UCSD-AML1 (cell line): ENCODE measurements around the gene ZNF821.
"Not testable (repeated sequence)": the region's sequence is repeated elsewhere in the genome, so short reads cannot be mapped to it uniquely, and the experiment has no call there.

Experiments used
- DNase-seq: peaks from one replicate; lab custom pipeline; 2025; ENCODE audit not compliant: unreplicated experiment; lab: John Stamatoyannopoulos, UW

Gene ZNF821

GRCh38 chr16:71883849-71884638 is at the start of gene ZNF821:
Gene ZNF821 (minus strand): TSS chr16:71884182. CDS start chr16:71879946, 4,236 bp downstream.
- DNase-seq = peak; percentile 86

GRCh38 chr16:71933017-71933416 is 49.0 kb upstream of the ZNF821 start:
- DNase-seq = no peak

GRCh38 chr16:71931599-71931998 is 47.6 kb upstream of the ZNF821 start:
- no peak for DNase-seq

- no peak for DNase-seq
These were observed 47.0 kb upstream of the ZNF821 start for GRCh38 chr16:71931001-71931400.

- DNase-seq = no peak
These were observed 46.1 kb upstream of the ZNF821 start for GRCh38 chr16:71930013-71930563.

GRCh38 chr16:71929048-71929447 is 45.1 kb upstream of the ZNF821 start:
- DNase-seq = no peak

- no peak for DNase-seq
These were observed 43.8 kb upstream of the ZNF821 start for GRCh38 chr16:71927787-71928186.

- DNase-seq = no peak
These were observed 43.4 kb upstream of the ZNF821 start for GRCh38 chr16:71927383-71927782.

- DNase-seq = no peak
These were observed 40.7 kb upstream of the ZNF821 start for GRCh38 chr16:71924710-71925109.

- no peak for DNase-seq
These were observed 40.1 kb upstream of the ZNF821 start for GRCh38 chr16:71923941-71924690.

GRCh38 chr16:71920658-71921057 is 36.7 kb upstream of the ZNF821 start:
- DNase-seq = no peak

GRCh38 chr16:71919035-71919434 is 35.1 kb upstream of the ZNF821 start:
- peak; percentile 17 for DNase-seq

- no peak for DNase-seq
These were observed 33.9 kb upstream of the ZNF821 start for GRCh38 chr16:71917900-71918299.

- no peak for DNase-seq
These were observed 32.5 kb upstream of the ZNF821 start for GRCh38 chr16:71916397-71916920.

GRCh38 chr16:71915350-71915749 is 31.4 kb upstream of the ZNF821 start:
- DNase-seq = no peak

- no peak for DNase-seq
These were observed 30.8 kb upstream of the ZNF821 start for GRCh38 chr16:71914802-71915201.

GRCh38 chr16:71912534-71913275 is 28.7 kb upstream of the ZNF821 start:
- DNase-seq = no peak

GRCh38 chr16:71911121-71911520 is 27.1 kb upstream of the ZNF821 start:
- no peak for DNase-seq

GRCh38 chr16:71905765-71906164 is 21.8 kb upstream of the ZNF821 start:
- not testable (repeated sequence) for DNase-seq

GRCh38 chr16:71904239-71904638 is 20.3 kb upstream of the ZNF821 start:
- DNase-seq = no peak

GRCh38 chr16:71903608-71904007 is 19.6 kb upstream of the ZNF821 start:
- DNase-seq = no peak
